ENCODE results near the gene TMEM52.
A peak's percentile ranks its signal among the peaks of the same experiment; 100 is the strongest.
"Not testable (repeated sequence)": the region's sequence is repeated elsewhere in the genome, so short reads cannot be mapped to it uniquely, and the experiment has no call there.

The TMEM52 gene

GRCh38 chr1:1945782-1946393 lies 26.8 kb upstream of the TMEM52 start:
- DNase-seq, result no peak

GRCh38 chr1:1943834-1944570 lies 24.9 kb upstream of the TMEM52 start:
- peak; percentile 16 to 55 for DNase-seq

DNA sequence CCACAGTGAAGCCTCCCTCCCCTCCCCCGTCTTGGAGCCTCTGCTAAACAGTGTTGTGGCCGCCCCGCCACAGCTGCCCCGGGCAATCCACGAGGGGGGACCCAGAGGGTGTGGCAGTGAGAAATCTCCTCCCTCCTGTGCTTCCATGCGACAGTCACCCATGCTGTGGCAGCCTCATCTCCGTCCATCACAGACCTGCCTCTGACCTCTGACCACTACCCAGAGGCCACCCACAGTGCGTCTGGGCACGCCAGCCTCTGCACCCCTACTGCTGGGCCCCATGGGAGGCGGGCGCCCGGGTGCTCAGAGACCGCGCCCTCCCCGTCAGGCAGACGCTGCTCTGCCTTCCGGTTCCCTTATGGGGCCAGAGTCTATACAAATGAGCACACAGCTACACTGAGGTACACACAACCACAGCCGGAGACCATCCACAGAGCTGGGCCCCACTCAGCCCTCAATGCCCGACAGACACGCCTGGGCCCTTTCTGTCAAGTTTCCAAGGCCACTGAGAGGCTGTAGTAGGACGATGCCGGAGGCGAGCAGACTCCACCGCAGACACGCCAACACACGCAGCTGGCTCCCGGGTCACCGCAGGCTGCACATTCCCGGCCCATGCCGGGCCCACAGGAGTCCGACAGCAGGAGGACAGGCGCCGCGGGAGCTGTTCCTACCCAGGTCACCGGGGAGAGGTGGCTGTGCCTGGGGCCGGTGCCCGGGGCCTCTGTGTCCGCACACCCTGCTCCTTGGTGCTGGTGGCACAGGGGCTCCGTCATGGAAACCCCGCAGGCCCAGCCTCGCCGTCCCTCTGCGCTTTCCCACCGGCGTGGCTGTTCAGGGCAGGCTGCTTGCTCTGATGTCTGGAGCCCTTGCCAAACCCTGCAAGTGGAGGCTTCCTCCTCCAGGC lies 23.9 kb upstream of the TMEM52 start:
- DNase-seq, result no peak

DNA sequence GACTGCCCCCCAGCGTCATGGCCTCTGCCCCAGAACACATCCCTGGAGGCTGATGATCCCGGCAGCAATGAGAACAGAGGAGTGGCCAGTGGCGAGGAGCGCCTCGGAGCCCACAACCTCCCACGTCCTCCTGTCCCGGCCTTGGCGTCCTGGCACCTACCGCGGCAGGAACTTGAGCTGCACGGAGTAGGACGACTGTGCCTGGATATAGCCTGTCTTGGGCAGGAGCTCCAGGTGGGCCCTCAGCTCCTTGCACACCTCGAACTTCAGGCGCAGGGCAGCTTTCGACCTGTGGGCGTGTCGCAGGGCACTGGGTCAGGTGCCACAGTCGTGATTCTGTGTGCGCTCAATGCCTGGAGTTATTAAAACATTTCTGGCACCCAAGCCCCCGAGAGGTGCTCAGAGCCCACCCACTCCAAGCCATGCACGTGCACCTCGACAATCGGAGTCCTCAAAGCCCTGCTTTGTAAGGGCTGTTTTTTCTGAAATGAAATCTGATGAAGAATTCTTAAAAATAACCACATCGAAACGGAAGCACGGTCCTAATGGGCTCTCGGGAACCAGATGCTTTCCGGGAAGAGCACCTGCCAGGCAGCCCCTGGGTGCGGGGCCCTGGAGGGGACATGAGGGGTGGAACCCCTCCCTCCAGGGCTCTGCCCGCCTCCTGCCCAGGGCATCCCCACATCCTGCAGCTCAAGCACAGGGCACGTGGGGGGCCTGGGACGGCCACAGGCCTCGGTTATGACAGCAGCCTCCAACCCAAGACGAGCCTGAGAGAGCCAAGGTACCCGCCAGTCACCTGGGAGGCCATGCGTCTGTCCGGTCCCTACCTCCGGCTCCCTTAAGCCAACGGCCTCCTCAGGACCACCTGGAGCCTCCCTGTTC lies 23.0 kb upstream of the TMEM52 start:
- no peak for DNase-seq

- no peak for DNase-seq
These were observed 22.2 kb upstream of the TMEM52 start for GRCh38 chr1:1941211-1941841.

DNA sequence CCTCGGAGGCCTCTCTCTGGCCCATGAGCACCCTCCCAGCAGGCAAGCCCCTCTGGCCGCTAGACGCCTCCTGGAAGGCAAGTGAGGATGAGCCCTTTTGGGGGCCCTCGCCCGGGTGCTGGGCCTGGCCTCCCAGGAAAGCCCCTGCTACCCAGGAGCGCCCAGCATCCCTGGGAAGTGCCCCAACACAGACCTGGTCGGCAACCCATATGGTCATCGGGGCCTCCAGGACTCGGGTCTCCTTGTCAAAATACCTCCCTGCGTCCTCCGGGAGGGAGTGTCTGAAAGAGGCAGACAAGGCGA lies 21.0 kb upstream of the TMEM52 start:
- DNase-seq, result no peak

- no peak for DNase-seq
These were observed 20.4 kb upstream of the TMEM52 start for GRCh38 chr1:1939296-1940122.

GRCh38 chr1:1938613-1939295 lies 19.7 kb upstream of the TMEM52 start:
- DNase-seq, result no peak

- DNase-seq, result no peak
These were observed 19.1 kb upstream of the TMEM52 start for GRCh38 chr1:1938276-1938573.

- DNase-seq, result no peak
These were observed 18.6 kb upstream of the TMEM52 start for GRCh38 chr1:1937549-1938275.

DNA sequence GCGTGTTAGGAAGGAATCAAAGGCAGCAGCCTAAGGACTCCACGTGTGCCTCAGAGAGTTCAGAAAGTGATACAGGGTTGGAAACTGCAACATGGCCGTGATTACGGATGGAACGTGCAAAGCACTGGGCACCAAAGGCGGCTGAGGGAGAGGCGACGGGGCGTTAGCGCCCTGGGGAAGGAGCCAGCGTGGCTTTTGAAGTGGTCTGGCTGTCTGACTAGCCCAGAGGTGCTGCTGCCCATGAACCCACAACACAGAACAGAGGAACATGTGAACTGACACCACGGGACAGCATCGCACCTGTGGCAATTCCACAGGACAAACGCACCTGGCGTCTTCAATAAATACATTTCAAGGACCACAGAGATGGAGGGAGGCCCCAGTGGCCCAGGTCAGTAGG lies 18.0 kb upstream of the TMEM52 start:
- no peak for DNase-seq

DNA sequence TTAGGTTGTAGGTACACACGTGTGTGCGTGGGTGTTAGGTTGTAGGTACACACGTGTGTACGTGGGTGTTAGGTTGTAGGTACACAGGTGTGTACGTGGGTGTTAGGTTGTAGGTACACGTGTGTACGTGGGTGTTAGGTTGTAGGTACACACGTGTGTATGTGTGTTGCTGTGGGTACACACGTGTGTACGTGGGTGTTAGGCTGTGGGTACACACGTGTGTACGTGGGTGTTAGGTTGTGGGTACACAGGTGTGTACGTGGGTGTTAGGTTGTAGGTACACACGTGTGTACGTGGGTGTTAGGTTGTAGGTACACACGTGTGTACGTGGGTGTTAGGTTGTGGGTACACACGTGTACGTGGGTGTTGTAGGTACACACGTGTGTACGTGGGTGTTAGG lies 15.8 kb upstream of the TMEM52 start:
- DNase-seq, result not testable (repeated sequence)

DNA sequence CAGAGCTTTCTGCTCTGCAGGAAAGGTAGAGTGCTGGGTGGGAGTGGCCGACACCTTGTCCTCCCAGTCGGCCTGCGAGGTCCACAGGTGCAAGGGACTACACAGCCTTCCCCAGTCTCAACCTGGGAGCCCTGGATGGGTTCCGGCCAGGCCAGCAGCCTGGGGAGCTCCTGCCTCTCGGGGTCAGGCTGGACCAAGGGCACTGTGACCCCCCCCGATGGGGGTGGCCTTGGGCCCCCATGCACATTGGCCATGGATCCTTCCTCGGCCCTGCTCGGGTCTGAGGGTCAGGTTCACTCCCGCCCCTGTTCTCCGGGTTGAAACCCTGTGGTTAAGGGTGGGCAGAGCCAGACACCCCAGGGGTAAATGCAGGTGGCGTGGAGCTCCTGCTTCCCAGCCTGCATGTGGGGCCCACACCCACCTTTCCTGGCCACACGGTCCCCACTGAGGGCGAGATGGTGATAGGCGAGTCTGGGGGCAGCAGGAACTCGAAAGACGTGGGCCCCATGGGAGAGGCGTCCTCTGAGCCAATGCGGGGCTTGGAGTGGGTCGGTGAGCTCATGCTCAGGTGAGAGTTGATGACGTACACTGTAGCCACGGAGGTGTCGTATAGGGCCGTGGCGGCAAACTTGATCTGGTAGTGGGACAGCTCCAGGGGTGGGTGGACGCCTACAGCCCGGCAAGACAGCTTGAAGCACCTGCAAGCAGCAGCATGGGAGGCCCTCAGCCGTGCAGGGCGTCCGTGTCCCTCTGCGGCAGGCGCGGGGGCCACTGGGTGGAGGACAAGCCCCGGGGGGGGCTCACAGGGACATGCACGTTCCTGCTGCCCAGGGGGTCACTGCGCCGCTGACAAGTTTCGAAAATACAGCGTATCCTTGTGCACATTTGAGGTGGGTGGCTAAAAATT lies 10.8 kb upstream of the TMEM52 start:
- DNase-seq, result no peak

DNA sequence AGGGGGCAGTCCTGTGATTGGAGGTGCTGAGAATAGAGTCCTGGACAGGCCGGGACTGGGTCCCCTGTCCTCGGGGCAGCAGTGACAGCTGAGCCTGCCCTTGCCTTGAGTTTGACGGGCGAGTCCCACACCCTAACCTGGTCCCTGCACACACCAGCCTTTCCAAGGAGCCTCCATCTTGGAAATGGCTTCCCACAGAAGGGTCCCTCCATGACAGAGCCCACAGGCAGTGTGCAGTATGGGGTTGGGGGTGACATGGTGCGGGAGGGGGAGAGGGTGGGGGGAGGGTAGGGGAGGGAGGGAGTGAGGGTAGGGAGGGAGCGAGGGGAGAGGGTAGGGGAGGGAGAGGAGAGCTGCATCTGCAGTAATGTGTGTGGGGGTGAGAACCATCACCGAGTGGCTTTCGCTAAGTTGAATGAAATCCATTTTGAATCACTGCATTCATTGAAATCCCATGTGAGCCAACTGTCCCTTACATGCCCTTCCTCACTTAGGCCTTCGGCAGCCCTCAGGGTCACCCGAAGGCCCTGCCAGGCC lies 10.1 kb upstream of the TMEM52 start:
- no peak for DNase-seq

GRCh38 chr1:1928231-1929101 lies 9.4 kb upstream of the TMEM52 start:
- DNase-seq, result no peak

GRCh38 chr1:1927751-1928150 lies 8.7 kb upstream of the TMEM52 start:
- no peak for DNase-seq

DNA sequence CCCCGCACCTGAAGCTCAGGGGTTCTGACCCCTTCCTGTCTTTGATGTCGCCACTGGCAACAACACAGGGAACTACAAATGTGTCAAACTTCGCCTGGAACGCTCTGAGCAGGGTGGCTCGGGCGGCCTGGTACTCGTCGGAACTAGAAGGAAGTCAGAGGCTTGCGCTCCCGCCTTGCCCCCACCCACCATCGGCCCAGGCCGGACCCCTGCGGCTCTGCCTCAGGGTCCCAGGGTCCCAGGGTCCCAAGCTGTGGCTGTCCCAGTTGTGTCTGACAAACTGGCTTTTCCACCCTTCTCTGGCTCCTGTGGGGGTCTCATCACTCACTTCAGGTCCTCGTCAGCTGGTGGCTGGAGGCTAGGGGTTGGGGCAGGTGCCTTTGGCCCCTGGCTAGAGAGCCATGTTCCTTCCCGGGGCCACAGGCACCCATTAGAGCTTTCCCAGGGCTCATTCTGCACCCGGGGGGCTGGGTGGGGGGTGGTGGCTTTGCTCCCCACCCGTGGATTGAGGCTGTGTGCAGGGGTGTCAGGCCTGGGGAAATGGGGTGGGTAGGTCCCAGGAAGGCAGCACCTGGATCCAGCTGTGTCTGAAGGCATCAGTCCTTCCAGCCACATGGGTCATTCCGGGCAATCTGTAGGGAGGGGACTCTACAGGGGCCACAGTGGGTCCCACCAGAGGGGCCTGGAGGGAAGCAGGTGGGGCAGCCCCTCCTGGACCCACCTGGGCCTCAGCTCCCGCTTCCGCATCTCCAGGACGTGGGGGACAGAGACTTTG lies 8.0 kb upstream of the TMEM52 start:
- DNase-seq, result no peak

All from NCI-H2081 (cell line).